GM21367 (cell line): ENCODE data around the gene SCN5A.
"Not testable (repeated sequence)": the region's sequence is repeated elsewhere in the genome, so short reads cannot be mapped to it uniquely, and the experiment has no call there.

Experiments
- ATAC-seq: cut with Tn5 transposase; IDR thresholded peaks from one replicate; pipeline ENCODE4 v1.9.1; 2021; ENCODE audit not compliant: unreplicated experiment

The SCN5A gene

GRCh38 chr3:38580450-38581382 lies 68.8 kb downstream of the SCN5A start:
- ATAC-seq = no peak

GRCh38 chr3:38579551-38580449 lies 69.7 kb downstream of the SCN5A start:
- ATAC-seq = no peak

- ATAC-seq = no peak
Observed at GRCh38 chr3:38579141-38579540, 70.3 kb downstream of the SCN5A start.

- no peak for ATAC-seq
Observed at GRCh38 chr3:38578551-38578950, 70.9 kb downstream of the SCN5A start.

- ATAC-seq = no peak
Observed at GRCh38 chr3:38578081-38578475, 71.4 kb downstream of the SCN5A start.

GRCh38 chr3:38577371-38578080 lies 72.0 kb downstream of the SCN5A start:
- no peak for ATAC-seq

GRCh38 chr3:38576526-38577370 lies 72.7 kb downstream of the SCN5A start:
- ATAC-seq = no peak

GRCh38 chr3:38576131-38576525 lies 73.4 kb downstream of the SCN5A start:
- ATAC-seq = no peak

- ATAC-seq = no peak
Observed at GRCh38 chr3:38575279-38575843, 74.1 kb downstream of the SCN5A start.

- ATAC-seq = no peak
Observed at GRCh38 chr3:38574411-38575278, 74.8 kb downstream of the SCN5A start.

- no peak for ATAC-seq
Observed at GRCh38 chr3:38573556-38573955, 75.9 kb downstream of the SCN5A start.

- ATAC-seq = no peak
Observed at GRCh38 chr3:38573111-38573510, 76.4 kb downstream of the SCN5A start.

- no peak for ATAC-seq
Observed at GRCh38 chr3:38567498-38567897, 82.0 kb downstream of the SCN5A start.

GRCh38 chr3:38566794-38567193 lies 82.7 kb downstream of the SCN5A start:
- ATAC-seq = not testable (repeated sequence)

- no peak for ATAC-seq
Observed at GRCh38 chr3:38566215-38566528, 83.3 kb downstream of the SCN5A start.

GRCh38 chr3:38565339-38566214 lies 83.9 kb downstream of the SCN5A start:
- ATAC-seq = no peak

- no peak for ATAC-seq
Observed at GRCh38 chr3:38564631-38565338, 84.7 kb downstream of the SCN5A start.

- ATAC-seq = no peak
Observed at GRCh38 chr3:38563886-38564270, 85.6 kb downstream of the SCN5A start.
